LNCaP clone FGC (cell line): Measurements from ENCODE around the gene NAA40.
"Not testable (repeated sequence)": the region's sequence is repeated elsewhere in the genome, so short reads cannot be mapped to it uniquely, and the experiment has no call there.

Source experiments
- DNase-seq: peaks from one replicate; pipeline ENCODE4 v3.0.0-alpha.2; 2011; ENCODE audit warnings: low read depth
- H3K4me3 ChIP-seq: 2 replicates; pipeline ENCODE4 v1.5.1; 2011; ENCODE audit warnings: mild to moderate bottlenecking, low read depth, low read length, control low read depth
- CTCF ChIP-seq: IDR thresholded peaks from 2 replicates; pipeline ENCODE4 v1.5.1; 2012; ENCODE audit warnings: mild to moderate bottlenecking; ENCODE audit not compliant: control insufficient read depth, insufficient read depth; ENCODE audit errors: extremely low read depth

Gene NAA40

DNA sequence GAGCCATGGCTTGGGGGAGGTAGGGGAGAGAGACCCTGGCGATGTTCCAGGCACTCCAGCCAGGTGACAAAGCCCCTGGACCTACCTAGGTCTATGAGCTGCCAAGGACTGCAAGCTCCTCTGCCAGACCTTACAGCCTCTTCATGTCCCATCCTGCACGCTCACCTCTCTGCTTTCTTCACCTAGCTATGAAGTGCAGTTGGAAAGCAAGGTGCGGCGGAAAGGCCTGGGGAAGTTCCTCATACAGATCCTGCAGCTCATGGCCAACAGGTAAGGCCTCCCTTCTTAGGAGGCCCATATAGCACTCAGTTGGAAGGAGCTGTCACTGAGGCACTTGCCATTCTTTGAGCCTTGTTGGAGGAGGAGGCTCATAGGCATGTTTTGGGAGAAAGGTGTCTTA, 13.8 kb downstream of the NAA40 start:
- no peak for DNase-seq
- no peak for TF ChIP-seq CTCF
- H3K4me3 ChIP-seq, result no peak overlapping the region

DNA sequence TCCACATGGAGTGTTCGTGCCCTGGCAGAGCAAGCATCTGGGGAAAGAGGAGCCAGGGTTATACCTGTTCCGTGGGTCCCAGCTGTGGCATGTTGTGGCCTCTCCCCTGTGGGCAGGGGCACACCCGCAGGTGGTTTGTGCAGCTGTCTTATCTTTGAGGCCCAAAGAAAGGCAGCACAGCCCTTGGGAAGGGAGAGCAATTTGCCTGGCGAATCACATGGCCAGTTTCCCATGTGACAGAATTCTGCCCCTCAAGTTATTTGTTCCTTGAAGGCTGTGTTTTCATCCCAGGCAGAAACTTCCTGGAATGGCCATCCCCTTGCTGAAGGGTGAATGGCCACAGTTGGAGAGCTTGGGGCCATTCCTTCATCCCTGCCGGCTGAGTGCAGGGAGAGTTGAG, 19.2 kb downstream of the NAA40 start:
- no peak for TF ChIP-seq CTCF
- DNase-seq, result no peak
- H3K4me3 ChIP-seq, result no peak overlapping the region

GRCh38 chr11:63961608-63962412, 23.0 kb downstream of the NAA40 start:
- no peak for TF ChIP-seq CTCF
- DNase-seq, result no peak
- H3K4me3 ChIP-seq, result no peak overlapping the region

- H3K4me3 ChIP-seq, DNase-seq: not testable (repeated sequence)
Measured at GRCh38 chr11:63963895-63964294, 25.1 kb downstream of the NAA40 start.

GRCh38 chr11:63966444-63966843, 27.6 kb downstream of the NAA40 start:
- DNase-seq, result no peak
- H3K4me3 ChIP-seq, result no peak overlapping the region
- no peak for TF ChIP-seq CTCF

- TF ChIP-seq CTCF, result no peak
- H3K4me3 ChIP-seq, result no peak overlapping the region
- no peak for DNase-seq
Measured at GRCh38 chr11:63969461-63969860, 30.7 kb downstream of the NAA40 start.

DNA sequence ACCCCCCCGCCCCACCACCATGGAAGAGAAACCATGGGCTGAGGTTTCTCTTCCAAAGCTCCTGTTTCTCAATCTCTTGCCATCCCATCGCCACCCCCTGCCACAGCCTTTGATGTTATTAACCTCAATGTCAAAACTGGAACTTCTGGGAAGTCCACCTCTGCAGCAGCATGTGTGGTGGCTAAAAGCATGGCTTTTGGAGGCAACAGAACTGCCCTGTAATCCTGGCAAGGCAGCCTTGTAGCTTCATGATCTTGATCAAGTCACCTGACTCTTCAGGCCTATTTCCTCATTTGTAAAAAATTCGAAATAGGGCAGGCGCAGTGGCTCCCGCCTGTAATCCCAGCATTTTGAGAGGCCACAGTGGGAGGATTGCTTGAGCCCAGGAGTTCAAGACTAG, 32.1 kb downstream of the NAA40 start:
- no peak for TF ChIP-seq CTCF
- no peak for DNase-seq
- no peak overlapping the region for H3K4me3 ChIP-seq

GRCh38 chr11:63973912-63974258, 35.1 kb downstream of the NAA40 start:
- DNase-seq, H3K4me3 ChIP-seq: not testable (repeated sequence)
